Body of pancreas (tissue), 4 donors: ENCODE data around the gene OR52J3.

Experiments
- POLR2A ChIP-seq, 3 donors: fragments of 450-650 bp; IDR thresholded peaks; one replicate each; pipeline ENCODE4 v1.6.1; 2016; ENCODE audit warnings: antibody characterized with exemption in 3 of 3, mild to moderate bottlenecking in 2 of 3
- TF ChIP-seq, protein P1 (sequence below), 7 experiments: fragments of 450-650 bp in 4 of 7; fragments of 200-600 bp in 3 of 7; sonication (generic) in 3 of 7; IDR thresholded peaks; one replicate each; pipeline ENCODE4 v1.5.1; 2016 to 2019; ENCODE audit warnings: antibody characterized with exemption in 7 of 7

DNA sequence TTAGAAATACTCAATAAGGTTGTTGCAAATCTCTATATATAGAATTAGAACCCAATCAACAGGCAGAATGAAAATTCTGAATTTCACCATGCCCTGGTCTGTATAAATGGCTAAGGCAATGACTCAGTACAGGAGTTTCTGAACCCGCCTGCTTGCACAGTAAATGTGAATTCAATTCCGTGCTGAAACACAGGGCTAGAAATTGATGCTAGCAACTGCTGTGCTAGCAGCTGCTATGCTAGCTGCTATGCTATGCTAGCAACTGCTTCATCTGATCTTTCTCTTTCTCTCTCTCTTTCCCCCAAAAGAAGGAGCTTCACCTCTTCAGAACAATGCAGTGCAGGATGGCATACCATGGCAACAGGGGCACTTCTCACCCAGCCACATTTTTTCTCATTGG is 9.7 kb upstream of the OR52J3 start:
- TF ChIP-seq, protein P1, sequence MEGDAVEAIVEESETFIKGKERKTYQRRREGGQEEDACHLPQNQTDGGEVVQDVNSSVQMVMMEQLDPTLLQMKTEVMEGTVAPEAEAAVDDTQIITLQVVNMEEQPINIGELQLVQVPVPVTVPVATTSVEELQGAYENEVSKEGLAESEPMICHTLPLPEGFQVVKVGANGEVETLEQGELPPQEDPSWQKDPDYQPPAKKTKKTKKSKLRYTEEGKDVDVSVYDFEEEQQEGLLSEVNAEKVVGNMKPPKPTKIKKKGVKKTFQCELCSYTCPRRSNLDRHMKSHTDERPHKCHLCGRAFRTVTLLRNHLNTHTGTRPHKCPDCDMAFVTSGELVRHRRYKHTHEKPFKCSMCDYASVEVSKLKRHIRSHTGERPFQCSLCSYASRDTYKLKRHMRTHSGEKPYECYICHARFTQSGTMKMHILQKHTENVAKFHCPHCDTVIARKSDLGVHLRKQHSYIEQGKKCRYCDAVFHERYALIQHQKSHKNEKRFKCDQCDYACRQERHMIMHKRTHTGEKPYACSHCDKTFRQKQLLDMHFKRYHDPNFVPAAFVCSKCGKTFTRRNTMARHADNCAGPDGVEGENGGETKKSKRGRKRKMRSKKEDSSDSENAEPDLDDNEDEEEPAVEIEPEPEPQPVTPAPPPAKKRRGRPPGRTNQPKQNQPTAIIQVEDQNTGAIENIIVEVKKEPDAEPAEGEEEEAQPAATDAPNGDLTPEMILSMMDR (IDR thresholded peaks at IDR 0.05), result no peak
- TF ChIP-seq POLR2A (IDR thresholded peaks at IDR 0.05), result no peak
